NCI-H510A treated with DMSO at 0.1 percent for 48 hours (cell line): ENCODE data around the gene SHOC2.

Experiments used
- DNase-seq: peaks from one replicate; lab custom pipeline; 2025; lab: John Stamatoyannopoulos, UW

SHOC2 gene

DNA sequence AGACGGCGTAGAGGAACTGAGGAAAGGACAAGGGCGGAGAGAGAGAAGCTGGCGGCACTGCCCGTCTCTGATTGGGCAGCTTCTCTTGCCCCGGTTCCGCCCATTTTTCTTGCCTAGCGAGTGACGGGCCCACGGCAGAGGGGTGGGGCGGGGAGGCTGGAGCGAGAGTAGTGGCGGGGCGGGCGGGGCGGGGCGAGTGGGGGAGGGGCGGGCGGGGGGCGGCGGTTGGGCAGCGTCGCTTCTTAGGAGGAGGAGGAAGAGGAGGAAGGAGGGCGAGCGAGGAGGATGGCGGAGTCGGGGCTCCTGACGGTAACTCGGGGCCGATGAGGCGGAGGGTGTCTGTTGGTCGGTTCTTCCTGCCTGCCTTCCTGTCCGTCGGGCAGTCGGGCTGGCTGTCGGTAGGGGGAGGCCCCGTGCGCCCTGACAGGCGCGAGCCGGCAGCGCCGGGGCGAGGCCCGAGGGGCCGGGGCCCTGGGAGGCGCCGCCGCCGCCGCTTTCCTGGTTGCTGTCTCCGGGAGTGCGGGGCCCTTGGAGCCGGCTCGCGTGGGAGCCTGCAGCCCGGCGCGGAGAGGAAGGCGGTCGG is at the start of gene SHOC2:
SHOC2 (plus strand) TSS at position 256 of the 583 bp plus-strand sequence. CDS start 44,755 bp downstream, outside the sequence.
- no peak for DNase-seq

GRCh38 chr10:110870823-110871297 is 48.5 kb upstream of the SHOC2 start:
- DNase-seq: no peak

DNA sequence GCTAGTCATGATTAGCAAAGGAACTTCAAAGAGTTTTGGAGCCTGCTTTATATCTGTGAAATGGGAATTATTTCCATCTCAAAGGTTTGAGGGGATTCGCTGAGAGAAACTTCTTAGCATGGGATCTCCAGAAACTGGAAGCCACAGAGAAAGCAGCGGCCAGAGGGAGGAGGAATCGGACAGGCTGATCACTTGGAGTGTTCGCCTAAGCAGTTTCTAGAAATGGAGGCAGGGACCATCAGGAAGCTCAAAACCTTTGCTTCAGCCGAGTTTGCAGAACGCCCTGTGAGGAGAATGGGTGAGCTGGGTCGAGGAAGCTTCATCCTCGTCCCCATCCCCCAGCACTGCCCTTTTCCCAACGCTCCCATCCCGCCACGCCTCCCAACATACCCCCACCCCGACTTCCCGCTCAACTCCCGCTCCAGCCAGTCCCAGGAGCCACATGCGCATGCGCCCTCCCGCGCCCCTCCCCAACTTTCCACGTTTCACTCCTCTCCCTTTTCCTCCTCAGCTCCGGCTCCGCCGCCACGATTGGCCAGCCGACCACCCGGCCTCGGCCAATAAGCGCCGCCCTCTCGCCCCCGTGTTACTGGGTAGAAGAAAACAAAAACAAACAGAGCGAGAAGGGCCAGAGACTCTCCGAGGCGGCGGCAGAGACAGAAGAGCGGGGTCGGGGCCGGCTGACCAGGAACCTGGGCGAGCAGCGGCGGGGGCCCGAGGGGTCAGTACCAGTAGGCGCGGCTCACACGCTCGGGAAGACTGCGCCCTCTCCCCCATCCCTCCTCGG is 47.9 kb upstream of the SHOC2 start, which contains the start of gene PDCD4:
PDCD4 (plus strand) TSS at position 631 of the 787 bp plus-strand sequence. CDS start 4,100 bp downstream, outside the sequence.
- peak; percentile 99 for DNase-seq

- DNase-seq: peak; percentile 56
Observed at GRCh38 chr10:110872145-110872983, 47.0 kb upstream of the SHOC2 start.

DNA sequence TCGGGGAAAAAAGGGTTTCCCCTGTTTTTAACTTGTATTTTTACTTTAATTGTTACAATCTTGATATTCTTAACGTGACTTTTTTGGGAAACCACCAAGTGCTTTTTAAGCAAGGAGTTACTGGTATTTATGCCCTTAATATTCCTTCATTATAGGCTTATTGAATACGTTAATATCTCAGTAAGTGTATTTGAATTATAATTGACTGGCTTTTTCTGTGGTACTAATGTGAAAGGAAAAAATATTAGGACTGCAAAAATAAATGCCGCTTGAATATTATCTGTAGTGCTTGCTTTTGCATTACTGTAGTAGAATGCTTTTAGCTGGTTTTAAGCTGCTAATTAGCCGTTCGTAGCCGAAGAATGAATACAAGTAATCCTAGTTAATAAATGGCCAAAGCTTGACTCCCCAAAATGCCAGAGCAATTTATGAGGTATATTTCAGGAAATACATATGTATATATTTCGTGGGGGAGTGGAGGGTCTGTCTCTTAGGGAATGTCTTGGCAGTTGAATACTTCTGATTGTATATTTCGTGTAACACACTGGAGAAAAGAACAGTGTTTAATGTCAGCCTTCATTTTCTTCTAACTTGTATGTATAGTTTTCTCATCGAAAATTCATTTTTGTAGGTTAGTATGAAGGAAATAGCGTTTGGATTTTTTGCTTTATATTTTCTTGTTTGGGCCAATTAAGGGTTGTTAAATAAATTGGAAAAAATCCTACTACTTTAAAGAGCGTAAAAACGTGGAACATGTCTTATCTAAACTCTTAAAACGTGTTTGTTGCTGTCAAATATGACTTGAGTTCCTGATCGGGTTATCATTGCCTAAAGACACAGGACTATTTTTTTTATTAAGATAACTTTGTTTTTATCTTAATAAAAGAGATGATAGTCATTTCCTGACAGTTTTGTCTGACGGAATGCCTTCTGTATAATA is 46.1 kb upstream of the SHOC2 start:
- peak; percentile 40 for DNase-seq

DNA sequence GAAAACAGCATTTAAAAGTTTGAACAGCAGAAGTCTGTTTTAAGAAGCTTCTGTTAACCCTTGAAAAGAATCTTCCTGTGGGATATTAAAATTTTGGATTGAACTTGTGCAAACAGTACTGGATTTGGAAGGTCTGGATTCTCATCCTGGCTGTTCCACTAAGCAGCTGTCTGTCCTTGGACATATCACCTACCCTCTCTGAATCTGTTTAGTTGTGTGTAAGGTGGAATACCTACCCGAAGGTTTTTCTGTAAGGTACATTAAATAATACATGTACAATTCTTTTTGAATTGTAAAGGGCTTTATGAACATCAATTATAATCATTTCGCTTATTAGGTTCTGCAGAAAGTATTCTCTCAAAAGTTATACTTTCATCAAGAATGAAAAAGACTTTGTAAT is 45.5 kb upstream of the SHOC2 start:
- no peak for DNase-seq

DNA sequence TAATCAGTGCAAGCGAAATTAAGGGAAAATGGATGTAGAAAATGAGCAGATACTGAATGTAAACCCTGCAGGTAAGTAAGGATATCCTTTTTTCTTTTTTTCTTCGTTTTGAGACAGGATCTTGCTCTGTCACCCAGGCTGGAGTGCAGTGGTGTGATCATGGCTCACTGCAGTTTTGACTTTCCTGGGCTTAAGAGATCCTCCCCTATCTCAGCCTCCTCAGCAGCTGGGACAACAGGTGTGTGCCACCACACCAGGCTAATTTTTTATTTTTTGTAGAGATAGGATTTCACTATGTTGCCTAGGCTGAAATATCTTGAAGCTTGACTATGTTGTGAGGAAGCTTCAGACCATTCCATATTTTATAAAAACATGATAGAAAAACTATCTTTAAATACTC is 43.4 kb upstream of the SHOC2 start:
- no peak for DNase-seq

DNA sequence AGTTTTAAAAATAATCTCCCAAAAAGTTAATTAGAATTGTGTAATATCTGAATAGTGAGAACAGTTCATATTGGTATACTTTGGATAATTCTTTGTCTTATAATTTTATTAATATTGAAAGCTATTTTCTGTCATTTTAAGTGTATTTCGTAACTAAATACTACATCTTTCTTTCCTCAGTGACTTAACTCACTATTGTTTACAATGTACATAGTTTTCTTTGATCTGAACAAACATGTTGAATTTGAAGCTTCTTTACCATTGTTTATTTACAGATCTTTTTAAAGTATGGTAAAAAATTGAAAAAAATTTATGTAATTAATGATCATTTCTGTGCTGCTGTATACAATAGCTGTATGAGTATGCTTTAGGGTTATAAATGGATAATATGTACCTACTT is 42.6 kb upstream of the SHOC2 start:
- no peak for DNase-seq

GRCh38 chr10:110880012-110880411 is 39.4 kb upstream of the SHOC2 start:
- no peak for DNase-seq

GRCh38 chr10:110881247-110881646 is 38.2 kb upstream of the SHOC2 start:
- DNase-seq: no peak

DNA sequence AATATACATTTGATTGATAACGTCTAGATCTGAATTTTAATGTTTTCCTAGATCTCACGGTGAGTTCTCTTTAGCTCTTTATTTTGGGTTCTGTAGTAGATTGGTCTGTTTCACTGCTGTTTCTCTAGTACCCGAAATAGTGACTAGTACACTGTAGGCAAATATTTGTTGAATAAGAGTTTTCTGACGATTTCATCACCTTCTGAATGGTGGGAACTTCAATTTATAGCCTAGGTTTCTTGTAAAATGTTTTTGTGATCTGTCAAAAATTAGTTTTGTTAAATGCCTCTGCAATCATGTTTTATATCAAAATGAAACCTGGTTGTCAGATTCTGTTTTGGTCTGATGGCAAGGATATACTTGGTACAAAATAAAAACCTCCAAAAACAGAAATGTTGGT is 37.5 kb upstream of the SHOC2 start:
- DNase-seq: no peak

DNA sequence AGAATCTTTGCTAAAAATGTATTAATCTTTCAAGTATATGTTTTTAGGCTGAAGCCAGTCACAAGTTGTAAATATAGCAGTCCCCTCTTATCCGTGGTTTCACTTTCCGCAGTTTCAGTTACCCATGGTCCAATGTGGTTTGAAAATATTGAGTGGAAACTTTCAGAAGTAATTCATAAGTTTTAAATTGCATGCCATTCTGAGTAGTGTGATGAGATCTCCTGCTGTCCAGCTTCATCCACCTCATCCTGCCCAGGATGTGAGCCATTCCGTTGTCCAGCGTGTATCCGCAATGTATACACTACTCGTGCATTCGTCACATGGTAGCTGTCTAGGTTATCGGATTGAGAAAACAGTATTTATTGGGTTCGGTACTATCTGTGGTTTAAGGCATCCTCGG is 35.5 kb upstream of the SHOC2 start:
- DNase-seq: no peak

- no peak for DNase-seq
Observed at GRCh38 chr10:110885932-110886674, 33.3 kb upstream of the SHOC2 start.

DNA sequence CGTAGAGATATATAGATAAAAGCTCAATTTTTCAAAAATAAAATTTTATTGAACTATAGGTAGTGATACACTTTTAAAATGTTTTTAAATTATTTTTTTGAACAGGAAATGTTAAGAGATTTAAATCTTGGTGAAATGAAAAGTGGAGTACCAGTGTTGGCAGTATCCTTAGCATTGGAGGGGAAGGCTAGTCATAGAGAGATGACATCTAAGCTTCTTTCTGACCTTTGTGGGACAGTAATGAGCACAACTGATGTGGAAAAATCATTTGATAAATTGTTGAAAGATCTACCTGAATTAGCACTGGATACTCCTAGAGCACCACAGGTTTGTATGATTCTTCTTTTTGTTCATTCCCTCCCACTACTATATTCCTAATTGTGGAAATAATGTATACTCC is 31.8 kb upstream of the SHOC2 start:
- no peak for DNase-seq

DNA sequence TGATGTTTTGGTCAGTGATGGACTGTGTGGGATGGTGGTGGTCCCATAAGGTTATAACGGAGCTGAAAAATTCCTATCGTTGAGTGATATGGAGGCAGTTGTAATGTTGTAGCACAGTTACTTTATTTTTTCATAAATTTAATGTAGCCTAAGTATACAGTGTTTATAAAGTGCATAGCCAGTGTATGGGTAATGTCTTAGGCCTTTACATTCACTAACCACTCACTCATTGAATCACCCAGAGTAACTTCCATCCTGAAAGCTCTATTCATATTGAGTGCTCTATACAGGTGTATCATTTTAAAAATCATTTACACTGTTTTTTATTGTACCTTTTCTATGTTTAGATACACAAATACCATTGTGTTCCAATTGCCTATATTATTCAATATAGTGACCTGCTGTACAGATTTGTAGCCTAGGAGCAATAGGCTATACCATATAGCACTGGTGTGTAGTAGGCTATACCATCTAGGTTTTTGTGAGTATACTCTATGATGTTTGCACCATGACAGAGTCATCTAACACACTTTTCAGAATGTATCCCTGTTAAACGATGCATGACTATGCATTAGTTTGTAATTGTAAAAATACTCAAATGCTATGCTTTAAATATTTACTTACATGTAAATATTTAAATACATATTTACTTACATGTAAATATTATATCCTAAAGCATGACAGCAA is 26.7 kb upstream of the SHOC2 start:
- DNase-seq: no peak

- peak; percentile 80 for DNase-seq
Observed at GRCh38 chr10:110893559-110894179, 25.7 kb upstream of the SHOC2 start.

- DNase-seq: no peak
Observed at GRCh38 chr10:110897184-110897583, 22.2 kb upstream of the SHOC2 start.

DNA sequence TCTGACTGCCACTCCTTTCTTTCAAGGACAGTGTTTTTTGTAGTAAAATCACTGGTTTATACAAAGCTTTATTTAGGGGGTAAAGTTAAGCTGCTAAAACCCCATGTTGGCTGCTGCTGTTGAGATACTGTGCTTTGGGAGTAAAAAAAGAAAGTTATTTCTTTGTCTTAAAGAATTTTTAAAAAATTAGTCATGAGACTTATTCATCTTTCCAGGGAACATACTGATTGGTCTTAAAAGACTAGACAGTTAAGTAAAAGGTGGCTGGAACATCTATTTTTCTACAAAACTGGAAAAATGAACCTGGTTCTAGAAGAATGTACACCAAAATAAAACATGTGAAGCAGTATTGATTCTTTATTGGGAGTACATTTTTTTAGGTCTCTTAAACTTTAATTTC is 21.0 kb upstream of the SHOC2 start:
- DNase-seq: no peak

- no peak for DNase-seq
Observed at GRCh38 chr10:110900983-110901382, 18.4 kb upstream of the SHOC2 start.
